ACHN (cell line): ENCODE data around the gene FLT3.
A peak's percentile ranks its signal among the peaks of the same experiment; 100 is the strongest.
"Not testable (repeated sequence)": the region's sequence is repeated elsewhere in the genome, so short reads cannot be mapped to it uniquely, and the experiment has no call there.

Source experiments
- DNase-seq: peaks from one replicate; pipeline ENCODE4 v3.0.0-alpha.2; 2015
- in situ Hi-C: cut with HindIII; loops from 2 replicates; pipeline ENCODE4 v1.10.0; 2017; ENCODE audit warnings: low sequenced_read_pairs, low pct_ligation_motif_present, low pct_unique_long_range_greater_than_20kb

FLT3 gene

GRCh38 chr13:28100150-28101121, at the start of gene FLT3:
Gene FLT3, minus strand, starts transcription at chr13:28100576. Its CDS starts 66 bp downstream, at chr13:28100510.
- DNase-seq: peak; percentile 87
- in situ Hi-C loops: no loop called here

DNA sequence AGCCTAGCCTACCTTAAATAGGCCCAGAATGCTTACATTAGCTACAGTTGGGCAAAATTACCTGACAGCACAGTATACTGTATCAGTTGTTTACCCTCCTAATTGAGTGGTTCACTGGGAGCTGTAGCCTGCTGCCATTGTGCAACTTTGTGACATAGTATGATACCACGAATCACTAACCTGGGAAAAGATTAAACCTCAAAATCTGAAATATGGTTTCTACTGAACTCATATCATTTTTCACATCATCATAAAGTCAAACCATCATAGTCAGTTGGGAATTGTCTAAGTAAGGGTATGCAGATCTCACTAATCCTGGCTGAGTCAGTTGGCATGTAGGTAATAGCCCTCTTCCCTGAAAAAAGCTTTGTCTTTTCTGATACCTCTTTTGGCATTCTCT, 47.1 kb upstream of the FLT3 start:
- DNase-seq: no peak
- in situ Hi-C loops: no loop called here

DNA sequence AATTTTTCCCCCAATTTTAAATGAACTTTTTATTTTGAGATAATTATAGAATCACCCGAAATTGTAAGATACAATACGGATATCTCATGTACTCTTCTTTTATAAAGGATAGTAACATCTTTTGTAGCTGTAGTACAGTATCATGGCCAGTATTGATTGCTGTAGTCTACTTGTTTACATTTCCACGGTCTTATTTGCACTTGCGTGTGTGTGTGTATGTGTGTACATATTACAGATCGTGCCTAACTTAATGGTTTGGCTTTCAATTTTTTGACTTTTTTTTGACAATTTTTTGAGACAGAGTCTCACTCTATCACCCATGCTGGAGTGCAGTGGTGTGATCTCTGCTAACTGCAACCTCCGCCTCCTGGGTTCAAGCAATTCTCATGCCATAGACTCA, 44.7 kb upstream of the FLT3 start:
- DNase-seq: no peak
- in situ Hi-C loops: no loop called here

DNA sequence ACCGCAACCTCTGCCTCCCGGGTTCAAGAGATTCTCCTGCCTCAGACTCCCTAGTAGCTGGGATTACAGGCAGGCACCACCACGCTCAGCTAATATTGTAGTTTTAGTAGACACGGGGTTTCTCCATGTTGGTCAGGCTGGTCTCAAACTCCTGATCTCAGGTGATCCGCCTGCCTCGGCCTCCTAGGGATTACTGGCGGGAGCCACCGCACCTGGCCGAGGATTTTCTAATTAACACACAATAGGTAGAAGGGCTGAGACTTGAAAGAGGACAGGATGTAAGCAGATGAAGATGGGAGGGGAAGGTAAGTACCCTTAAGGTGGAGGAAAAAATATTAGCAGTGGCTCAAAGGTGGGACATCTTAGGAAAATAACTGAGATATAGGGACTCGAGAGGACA, 41.2 kb upstream of the FLT3 start:
- in situ Hi-C loops, DNase-seq: not testable (repeated sequence)

DNA sequence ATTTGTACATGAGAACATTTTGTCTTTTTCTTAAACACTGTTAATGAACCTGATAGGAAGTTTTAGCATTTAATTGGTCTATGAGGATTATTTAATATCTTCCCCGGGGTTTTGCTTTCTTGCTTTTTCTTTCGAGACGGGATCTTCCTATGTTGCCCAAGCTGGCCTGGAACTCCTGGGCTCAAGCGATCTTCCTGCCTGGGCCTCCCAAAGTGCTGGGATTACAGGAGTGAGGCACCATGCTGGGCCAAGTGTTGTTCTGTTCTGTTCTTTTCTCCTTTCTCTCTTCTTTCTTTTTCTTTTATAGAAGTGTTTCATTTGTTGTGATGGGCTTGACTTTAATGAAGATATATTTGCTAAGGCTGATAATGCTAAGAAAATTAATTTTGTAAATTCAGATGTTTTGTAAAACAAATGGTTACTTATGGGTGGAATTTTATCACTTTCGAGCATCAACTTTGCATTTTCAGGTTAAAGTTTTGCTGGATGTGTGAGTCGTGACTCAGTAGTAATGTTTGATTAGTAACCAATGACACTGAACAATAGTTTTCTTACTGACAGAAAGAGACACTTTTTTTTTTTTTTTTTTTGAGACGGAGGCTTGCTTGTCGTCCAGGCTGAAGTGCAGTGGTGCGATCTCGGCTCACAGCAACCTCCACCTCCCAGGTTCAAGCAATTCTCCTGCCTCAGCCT, 40.2 kb upstream of the FLT3 start:
- in situ Hi-C loops: no loop called here
- DNase-seq: peak; percentile 58

- peak; percentile 85 for DNase-seq
- in situ Hi-C loops: no loop called here
These were observed 38.5 kb upstream of the FLT3 start for GRCh38 chr13:28138756-28139470.

DNA sequence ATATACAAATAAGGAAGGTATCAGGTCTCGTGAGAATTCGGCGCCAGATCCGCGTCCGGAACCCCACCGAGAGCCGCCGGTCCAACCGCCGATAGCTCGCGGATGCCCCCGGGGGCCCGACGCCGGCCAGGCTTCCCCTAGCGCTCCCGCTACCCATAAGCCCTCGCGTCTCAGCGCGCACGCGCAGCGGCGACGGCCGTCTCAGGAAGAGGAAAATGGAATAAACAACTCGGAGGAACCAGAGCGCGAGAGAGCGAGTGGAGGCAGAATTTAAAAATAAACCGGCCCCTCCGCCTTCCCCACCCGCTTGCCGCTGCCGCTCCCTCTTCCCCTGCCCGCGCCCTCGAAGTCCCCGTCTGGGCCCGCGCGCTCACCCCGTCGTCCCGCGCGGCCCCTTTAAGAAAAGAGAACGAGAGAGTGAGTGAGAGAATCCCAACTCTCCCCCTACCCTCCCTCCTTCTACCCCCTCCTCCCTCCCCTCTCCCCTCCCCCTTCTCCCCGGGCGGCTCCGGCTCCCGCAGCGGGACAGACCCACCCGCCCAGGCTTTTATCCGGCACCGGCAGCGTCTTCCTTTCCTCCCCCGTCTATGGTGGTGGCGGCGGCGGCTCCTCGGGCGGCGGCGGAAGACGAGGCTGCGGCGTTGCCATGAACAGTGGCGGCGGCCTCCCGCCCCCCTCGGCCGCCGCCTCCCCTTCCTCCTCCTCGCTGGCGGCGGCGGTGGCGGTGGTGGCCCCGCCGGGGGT, 37.8 kb upstream of the FLT3 start, which contains the start of gene PAN3:
TSS of gene PAN3 (plus strand) at position 534 of the 744 bp plus-strand sequence. CDS start at position 647, 113 bp downstream.
- in situ Hi-C loops: no loop called here
- DNase-seq: peak; percentile 86

GRCh38 chr13:28137596-28137995, 37.2 kb upstream of the FLT3 start:
- in situ Hi-C loops: no loop called here
- DNase-seq: peak; percentile 19

- DNase-seq: no peak
- in situ Hi-C loops: no loop called here
These were observed 36.5 kb upstream of the FLT3 start for GRCh38 chr13:28136916-28137315.

- DNase-seq: no peak
- in situ Hi-C loops: no loop called here
These were observed 31.3 kb upstream of the FLT3 start for GRCh38 chr13:28131646-28132045.

DNA sequence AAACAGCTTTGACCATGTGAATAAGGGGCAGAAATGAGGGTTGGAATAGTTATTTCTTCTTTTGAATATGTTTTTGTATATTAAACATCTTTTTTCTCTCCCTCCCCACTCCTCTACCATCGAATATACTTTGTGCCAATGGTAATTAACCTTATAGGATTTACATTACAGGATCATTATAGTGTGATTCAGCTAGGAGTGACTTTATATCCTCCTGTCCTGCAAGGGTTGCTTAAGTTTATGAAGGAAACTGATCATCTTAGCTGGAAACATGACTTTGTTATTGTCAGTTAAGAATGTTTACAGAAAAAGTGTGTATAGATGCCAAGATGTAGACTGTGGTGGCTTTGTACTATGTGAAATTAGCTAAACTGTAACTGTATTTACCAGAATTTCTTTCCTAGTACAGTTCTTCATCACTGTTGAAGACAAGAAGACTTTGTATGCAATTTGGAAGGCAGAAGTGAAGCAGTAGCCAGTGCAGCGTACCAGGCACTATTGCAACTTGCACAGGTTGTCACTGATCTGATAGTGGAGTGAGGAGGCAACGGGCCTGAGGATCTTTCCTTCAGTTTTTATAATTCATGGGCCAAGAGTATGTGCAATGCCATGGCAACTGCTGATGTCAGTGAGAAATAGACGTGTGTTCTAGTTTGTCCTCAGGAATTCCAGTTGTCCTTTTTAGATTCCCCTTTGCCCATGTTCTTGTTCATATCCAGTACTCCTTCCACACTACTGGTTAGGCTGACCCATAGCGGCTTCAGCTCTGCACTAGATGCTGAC, 29.7 kb upstream of the FLT3 start:
- in situ Hi-C loops: no loop called here
- DNase-seq: no peak

DNA sequence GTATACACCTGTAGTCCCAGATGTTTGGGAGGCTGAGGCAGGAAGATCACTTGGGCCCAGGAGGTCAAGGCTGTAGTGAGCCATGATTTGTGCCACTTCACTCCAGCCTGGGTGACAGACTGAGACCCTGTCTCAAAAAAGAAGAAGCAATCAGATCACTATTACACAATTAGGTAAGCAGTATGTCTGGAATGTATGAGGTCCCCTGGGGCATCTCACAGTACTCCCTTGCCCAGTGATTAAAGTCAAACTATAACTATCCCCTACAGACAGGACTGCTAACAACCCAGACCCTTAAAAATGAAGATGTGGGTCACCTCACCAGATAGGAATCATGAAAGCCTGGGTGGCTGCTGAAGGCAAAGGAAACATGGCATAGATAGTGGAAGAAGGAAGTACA, 28.6 kb upstream of the FLT3 start:
- in situ Hi-C loops: no loop called here
- DNase-seq: no peak

GRCh38 chr13:28128030-28128429, 27.7 kb upstream of the FLT3 start:
- in situ Hi-C loops: no loop called here
- DNase-seq: no peak

GRCh38 chr13:28121224-28121623, 20.8 kb upstream of the FLT3 start:
- in situ Hi-C loops: no loop called here
- no peak for DNase-seq

- DNase-seq: no peak
- in situ Hi-C loops: no loop called here
These were observed 19.9 kb upstream of the FLT3 start for GRCh38 chr13:28120317-28120716.

DNA sequence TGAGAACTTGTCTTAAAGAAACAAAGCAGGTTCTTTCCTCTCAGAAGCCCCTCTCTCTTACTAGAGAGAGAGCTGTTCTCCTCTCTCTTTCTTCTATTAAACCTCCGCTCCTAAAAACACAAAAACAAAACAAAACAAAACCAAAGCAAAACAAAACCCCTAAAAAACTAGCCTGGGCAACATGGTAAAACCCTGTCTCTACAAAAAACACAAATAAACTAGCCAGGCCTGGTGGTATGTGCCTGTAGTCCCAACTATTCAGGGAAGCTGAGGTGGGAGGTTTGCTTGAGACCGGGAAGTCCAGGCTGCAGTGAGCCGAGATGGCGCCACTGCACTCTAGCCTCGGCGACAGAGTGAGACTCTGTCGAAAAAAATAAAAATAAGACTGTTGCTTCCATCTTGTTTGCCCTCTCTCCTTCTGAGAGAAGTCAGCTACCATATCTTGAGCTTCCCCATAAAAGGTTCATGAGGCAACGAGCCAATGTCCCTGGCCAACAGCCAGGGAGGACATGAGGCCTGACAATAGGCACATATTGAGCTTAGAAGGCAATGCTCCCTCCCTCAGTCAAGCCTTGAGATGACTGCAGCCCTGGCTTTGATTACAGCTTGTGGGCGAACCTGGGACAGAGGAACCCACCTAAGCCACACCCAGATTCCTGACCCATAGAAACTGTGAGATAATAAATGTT, 17.5 kb upstream of the FLT3 start:
- DNase-seq: no peak
- in situ Hi-C loops: no loop called here

GRCh38 chr13:28116736-28117135, 16.4 kb upstream of the FLT3 start:
- in situ Hi-C loops: no loop called here
- no peak for DNase-seq
